Astrocyte of the cerebellum (primary cell): ENCODE data around the gene REPIN1.

ENCODE experiments used
- DNase-seq: peaks from one replicate; pipeline ENCODE4 v3.0.0-alpha.2; 2011; ENCODE audit warnings: low read depth
- H3K4me3 ChIP-seq: 2 replicates; pipeline ENCODE4 v1.5.1; 2011; ENCODE audit warnings: mild to moderate bottlenecking, low read depth, low read length, moderate library complexity
- in situ Hi-C: cut with HindIII; loops from 2 replicates; pipeline ENCODE4 v1.10.0; 2017; ENCODE audit warnings: low sequenced_read_pairs
- TF ChIP-seq, protein P1 (sequence below): IDR thresholded peaks from 2 replicates; pipeline ENCODE4 v1.5.1; 2012; ENCODE audit warnings: low read length, low read depth, moderate library complexity, mild to moderate bottlenecking; ENCODE audit errors: missing control alignments

Gene REPIN1

GRCh38 chr7:150420987-150421674, 52.5 kb downstream of the REPIN1 start:
- DNase-seq = peak; percentile 38
- H3K4me3 ChIP-seq = no peak overlapping the region
- in situ Hi-C loops = no loop called here
- TF ChIP-seq, protein P1, sequence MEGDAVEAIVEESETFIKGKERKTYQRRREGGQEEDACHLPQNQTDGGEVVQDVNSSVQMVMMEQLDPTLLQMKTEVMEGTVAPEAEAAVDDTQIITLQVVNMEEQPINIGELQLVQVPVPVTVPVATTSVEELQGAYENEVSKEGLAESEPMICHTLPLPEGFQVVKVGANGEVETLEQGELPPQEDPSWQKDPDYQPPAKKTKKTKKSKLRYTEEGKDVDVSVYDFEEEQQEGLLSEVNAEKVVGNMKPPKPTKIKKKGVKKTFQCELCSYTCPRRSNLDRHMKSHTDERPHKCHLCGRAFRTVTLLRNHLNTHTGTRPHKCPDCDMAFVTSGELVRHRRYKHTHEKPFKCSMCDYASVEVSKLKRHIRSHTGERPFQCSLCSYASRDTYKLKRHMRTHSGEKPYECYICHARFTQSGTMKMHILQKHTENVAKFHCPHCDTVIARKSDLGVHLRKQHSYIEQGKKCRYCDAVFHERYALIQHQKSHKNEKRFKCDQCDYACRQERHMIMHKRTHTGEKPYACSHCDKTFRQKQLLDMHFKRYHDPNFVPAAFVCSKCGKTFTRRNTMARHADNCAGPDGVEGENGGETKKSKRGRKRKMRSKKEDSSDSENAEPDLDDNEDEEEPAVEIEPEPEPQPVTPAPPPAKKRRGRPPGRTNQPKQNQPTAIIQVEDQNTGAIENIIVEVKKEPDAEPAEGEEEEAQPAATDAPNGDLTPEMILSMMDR = peak; percentile 89

GRCh38 chr7:150421831-150422230, 53.2 kb downstream of the REPIN1 start:
- in situ Hi-C loops = no loop called here
- no peak overlapping the region for H3K4me3 ChIP-seq
- DNase-seq = no peak
- TF ChIP-seq, protein P1 = no peak
